Naive B cell (primary cell): Measurements from ENCODE around the gene COBL. TPM values are rescaled to one million over a fixed set of nuclear protein-coding genes. Genes with fewer than 3 reads are reported as not detected.

Source experiments
- ATAC-seq, 2 donors: fragments of 150-1000 bp; cut with Tn5 transposase; 2 replicates each; pipeline ENCODE4 v1.10.0; 2021; ENCODE audit warnings: low read depth in 2 of 2, mild to moderate bottlenecking in 2 of 2, moderate library complexity in 2 of 2
- DNase-seq: peaks from one replicate; pipeline ENCODE4 v3.0.0; 2022
- H3K27ac Mint-ChIP-seq, 6 donors: one replicate each; pipeline ENCODE4 v1.8.0; 2020 to 2022; ENCODE audit warnings: mild to moderate bottlenecking in 6 of 6, mixed read lengths in 6 of 6, moderate library complexity in 5 of 6, inconsistent platforms in 2 of 6
- H3K27me3 Mint-ChIP-seq, 3 donors: one replicate each; pipeline ENCODE4 v1.8.0; 2021 to 2022; ENCODE audit warnings: mixed read lengths in 3 of 3, mild to moderate bottlenecking in 1 of 3
- H3K36me3 Mint-ChIP-seq, 2 donors: one replicate each; pipeline ENCODE4 v1.8.0; 2020 to 2022; ENCODE audit warnings: mixed read lengths in 2 of 2, inconsistent platforms in 1 of 2, mild to moderate bottlenecking in 1 of 2
- H3K4me1 Mint-ChIP-seq, 3 donors: one replicate each; pipeline ENCODE4 v1.8.0; 2020 to 2022; ENCODE audit warnings: mixed read lengths in 3 of 3, inconsistent platforms in 1 of 3, mild to moderate bottlenecking in 1 of 3, moderate library complexity in 1 of 3
- H3K4me3 Mint-ChIP-seq, 8 donors: one replicate each; pipeline ENCODE4 v1.8.0; 2020 to 2022; ENCODE audit warnings: mild to moderate bottlenecking in 8 of 8, mixed read lengths in 8 of 8, moderate library complexity in 8 of 8, inconsistent platforms in 2 of 8
- H3K9me3 Mint-ChIP-seq, 7 donors: one replicate each; pipeline ENCODE4 v1.8.0; 2020 to 2022; ENCODE audit warnings: mixed read lengths in 7 of 7, mild to moderate bottlenecking in 5 of 7, inconsistent platforms in 2 of 7, moderate library complexity in 1 of 7
- polyA plus RNA-seq, 6 donors: library from polyadenylated mRNA; unstranded; fragments of 300-500 nt; fragmentation: Illumina TruSeq; gene quantifications; one replicate each; pipeline ENCODE4 v1.2.3, GENCODE V29; 2021; ENCODE audit warnings: low read depth in 6 of 6

COBL gene
- polyA plus RNA-seq, 6 donors from 2014 or later = not detected

DNA sequence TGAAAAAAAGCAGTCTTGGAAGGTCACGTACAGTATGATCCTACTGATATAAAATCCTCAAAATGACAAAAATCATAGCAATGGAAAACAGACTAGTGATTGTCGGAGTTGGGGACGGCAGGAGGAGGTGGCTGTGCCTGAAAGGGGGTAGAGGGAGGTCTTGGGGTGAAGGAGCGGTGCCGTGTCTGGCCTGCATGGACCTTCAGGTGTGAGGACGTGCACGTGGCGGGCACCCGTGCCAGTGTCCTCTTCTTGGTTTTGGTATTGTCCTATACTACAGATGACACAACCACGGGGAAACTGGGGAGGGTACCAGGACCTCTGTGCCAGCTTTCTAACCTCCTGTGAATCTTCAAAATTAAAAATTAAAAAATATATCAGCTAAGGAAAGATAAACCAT is 73.0 kb downstream of the COBL start:
- Mint-ChIP-seq H3K27ac (no peak overlapping the region), H3K27me3 (no peaks in the 10 kb centered on the region), H3K4me3 (no peak overlapping the region), H3K9me3 (no peaks in the 10 kb centered on the region), H3K36me3 (no peaks in the 10 kb centered on the region), H3K4me1 (no peaks in the 10 kb centered on the region)
- ATAC-seq (no peak), DNase-seq (no peak)

DNA sequence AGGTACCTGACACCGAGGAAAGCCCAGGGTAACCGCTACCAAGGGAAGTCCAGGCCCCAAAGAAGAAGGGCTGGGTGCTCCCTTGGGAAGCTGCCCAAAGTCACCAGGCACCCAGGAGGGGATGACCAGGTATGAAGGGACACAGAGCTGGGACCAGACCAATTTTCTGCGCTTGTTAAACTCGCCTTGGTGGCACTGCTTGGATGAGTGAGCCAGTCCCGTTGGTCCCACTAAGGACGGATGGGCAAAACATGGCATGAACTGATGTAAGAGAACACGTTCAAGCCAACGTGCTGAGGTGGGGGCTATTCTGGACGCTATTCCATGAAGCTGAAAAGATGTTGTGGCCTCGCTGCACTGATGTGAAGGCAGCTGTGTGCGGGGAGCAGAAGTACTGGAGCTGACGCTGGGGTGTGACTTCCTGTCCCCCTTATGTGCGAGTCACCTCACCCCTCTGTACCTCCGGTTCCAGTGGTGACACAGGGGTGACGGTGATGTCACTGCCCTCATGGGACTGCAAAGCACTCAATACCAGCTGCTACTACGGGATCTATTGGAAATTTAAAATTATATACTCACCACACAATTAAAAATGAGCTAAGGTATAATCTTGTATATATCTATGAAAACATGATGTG is 73.6 kb downstream of the COBL start:
- Mint-ChIP-seq H3K9me3 (no peaks in the 10 kb centered on the region), H3K36me3 (no peaks in the 10 kb centered on the region), H3K4me1 (no peaks in the 10 kb centered on the region), H3K27me3 (no peaks in the 10 kb centered on the region), H3K27ac (no peak overlapping the region), H3K4me3 (no peak overlapping the region)
- DNase-seq (no peak), ATAC-seq (no peak)

DNA sequence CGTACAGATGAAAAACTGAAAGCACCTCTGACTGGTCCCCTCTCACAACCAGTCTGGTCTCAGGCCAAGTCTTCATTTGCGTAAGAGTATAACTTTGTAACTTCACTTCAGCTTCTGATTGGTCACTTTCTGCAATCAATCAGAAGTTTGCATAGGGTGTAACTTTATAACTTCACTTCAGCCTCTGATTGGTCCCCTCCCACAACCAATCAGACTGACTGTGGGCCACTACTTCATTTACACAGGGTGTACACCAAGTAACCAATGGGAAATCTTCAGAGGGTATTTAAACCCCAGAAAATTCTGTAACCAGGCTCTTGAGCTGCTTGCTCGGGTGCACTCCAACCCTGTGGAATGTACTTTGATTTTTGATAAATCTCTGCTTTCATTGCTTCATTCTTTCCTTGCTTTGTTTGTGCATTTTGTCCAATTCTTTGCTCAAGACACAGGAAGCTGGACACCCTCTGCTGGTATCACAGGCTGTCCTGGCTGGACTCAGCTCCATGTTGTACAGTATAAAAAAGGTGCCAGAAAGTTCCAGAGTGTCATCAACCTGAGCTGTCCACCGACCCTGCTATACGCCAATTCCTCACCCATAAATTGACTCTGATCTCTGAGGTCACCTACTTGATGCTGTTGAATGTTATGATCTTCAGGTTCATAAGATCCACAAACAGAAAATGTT is 74.5 kb downstream of the COBL start:
- DNase-seq (no peak), ATAC-seq (no peak)
- H3K4me1 Mint-ChIP-seq = no peaks in the 10 kb centered on the region
- no peak overlapping the region for H3K27ac Mint-ChIP-seq
- H3K27me3 Mint-ChIP-seq = no peaks in the 10 kb centered on the region
- no peaks in the 10 kb centered on the region for H3K9me3 Mint-ChIP-seq
- no peak overlapping the region for H3K4me3 Mint-ChIP-seq
- no peaks in the 10 kb centered on the region for H3K36me3 Mint-ChIP-seq

DNA sequence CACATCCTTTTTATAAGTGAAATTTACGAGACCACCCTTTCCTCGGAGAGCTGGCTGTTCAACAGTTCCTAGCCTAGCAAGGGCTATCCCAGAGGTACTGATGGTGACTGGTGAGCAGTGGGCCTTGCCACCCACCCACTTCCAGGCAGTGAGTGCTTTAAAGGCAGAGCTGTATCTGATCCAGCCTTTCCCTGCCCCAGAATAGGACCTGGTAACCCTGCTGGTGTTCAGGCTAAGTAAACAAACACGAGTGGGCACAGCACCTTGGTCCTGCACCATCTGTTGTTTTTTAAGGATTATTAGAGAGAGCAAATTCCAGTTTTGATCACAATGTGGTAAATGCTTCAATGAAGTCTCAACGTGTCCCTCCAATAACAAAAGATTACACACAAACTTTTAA is 75.7 kb downstream of the COBL start:
- DNase-seq = no peak
- Mint-ChIP-seq H3K4me1 (no peaks in the 10 kb centered on the region), H3K9me3 (no peaks in the 10 kb centered on the region), H3K27me3 (no peaks in the 10 kb centered on the region), H3K4me3 (no peak overlapping the region), H3K36me3 (no peaks in the 10 kb centered on the region), H3K27ac (no peak overlapping the region)
- no peak for ATAC-seq

DNA sequence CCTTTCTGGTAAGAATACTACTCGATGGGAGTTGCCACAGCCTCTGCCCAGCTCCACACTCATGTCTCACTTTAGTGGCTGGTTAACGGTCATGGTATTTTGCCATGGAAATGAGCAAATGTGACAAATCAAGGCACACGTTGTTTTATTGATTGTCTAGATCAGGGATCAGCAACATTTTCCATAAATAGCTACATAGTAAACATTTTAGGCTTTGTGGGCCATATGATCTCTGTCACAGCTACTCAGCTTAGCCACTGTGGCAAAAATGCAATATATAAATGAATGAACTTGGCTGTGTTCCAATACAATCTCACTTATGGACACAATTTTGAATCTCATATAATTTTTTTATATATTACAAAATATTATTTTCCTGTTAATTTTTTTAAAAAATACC is 76.9 kb downstream of the COBL start:
- no peak for ATAC-seq
- Mint-ChIP-seq H3K4me3 (no peak overlapping the region), H3K27me3 (no peaks in the 10 kb centered on the region), H3K36me3 (no peaks in the 10 kb centered on the region), H3K9me3 (no peaks in the 10 kb centered on the region), H3K4me1 (no peaks in the 10 kb centered on the region), H3K27ac (no peak overlapping the region)
- DNase-seq = no peak

DNA sequence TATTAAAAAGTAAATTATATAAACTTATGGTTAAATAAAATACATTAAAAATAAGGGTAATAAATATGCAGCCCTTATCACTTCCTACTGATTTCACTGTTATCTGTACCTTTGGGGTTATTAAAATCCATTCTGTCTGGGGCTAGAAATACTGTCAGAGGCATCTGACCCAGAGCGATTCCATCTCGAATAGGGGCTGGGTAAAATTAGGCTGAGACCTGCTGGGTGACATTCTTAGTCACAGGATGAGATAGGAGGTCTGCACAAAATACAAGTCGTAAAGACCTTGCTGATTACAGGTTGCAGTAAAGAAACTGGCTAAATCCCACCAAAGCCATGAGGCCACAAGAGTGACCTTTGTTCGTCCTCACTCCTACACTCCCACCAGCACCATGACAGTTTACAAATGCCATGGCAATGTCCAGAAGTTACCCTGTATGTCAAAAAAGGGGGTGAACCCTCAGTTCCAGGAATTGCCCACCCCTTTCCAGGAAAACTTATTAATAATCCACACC is 77.6 kb downstream of the COBL start:
- H3K27me3 Mint-ChIP-seq = no peaks in the 10 kb centered on the region
- H3K36me3 Mint-ChIP-seq = no peaks in the 10 kb centered on the region
- no peaks in the 10 kb centered on the region for H3K4me1 Mint-ChIP-seq
- DNase-seq = no peak
- no peak overlapping the region for H3K27ac Mint-ChIP-seq
- no peak for ATAC-seq
- no peak overlapping the region for H3K4me3 Mint-ChIP-seq
- no peaks in the 10 kb centered on the region for H3K9me3 Mint-ChIP-seq

DNA sequence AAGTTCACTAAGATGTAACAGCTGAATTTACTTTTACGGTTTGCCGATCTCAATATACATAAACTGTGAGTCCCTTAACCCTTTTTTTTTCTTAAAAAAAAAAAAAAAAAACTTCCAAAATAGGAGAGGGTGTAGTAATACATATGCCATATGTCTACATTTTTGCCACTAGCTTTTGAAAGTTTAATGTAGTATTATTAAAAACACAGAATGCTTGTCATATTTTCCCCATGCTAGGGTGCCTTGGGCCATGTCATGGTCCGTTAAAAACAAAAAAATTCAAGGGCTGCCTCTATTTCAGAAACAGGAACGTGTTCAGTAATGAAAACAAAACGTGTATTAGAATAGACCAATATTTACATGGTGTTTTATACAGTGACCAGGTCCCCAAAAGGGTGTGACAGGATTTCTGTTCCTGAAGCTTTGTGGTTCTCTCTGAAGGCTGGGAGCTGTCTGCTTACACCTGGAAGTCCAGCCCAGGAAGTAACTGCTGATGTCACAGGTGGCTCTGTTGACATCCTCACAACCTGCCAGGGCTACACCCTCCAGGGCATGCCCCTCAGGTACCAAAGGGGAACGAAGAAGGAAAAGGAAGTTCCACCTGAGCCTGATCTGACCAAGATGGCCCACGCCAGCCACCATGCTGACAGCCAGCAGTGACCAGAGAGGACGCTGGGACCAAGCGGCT is 79.0 kb downstream of the COBL start:
- ATAC-seq (no peak), DNase-seq (no peak)
- Mint-ChIP-seq H3K9me3 (no peaks in the 10 kb centered on the region), H3K27me3 (no peaks in the 10 kb centered on the region), H3K27ac (no peak overlapping the region), H3K4me3 (no peak overlapping the region), H3K36me3 (no peaks in the 10 kb centered on the region), H3K4me1 (no peaks in the 10 kb centered on the region)

DNA sequence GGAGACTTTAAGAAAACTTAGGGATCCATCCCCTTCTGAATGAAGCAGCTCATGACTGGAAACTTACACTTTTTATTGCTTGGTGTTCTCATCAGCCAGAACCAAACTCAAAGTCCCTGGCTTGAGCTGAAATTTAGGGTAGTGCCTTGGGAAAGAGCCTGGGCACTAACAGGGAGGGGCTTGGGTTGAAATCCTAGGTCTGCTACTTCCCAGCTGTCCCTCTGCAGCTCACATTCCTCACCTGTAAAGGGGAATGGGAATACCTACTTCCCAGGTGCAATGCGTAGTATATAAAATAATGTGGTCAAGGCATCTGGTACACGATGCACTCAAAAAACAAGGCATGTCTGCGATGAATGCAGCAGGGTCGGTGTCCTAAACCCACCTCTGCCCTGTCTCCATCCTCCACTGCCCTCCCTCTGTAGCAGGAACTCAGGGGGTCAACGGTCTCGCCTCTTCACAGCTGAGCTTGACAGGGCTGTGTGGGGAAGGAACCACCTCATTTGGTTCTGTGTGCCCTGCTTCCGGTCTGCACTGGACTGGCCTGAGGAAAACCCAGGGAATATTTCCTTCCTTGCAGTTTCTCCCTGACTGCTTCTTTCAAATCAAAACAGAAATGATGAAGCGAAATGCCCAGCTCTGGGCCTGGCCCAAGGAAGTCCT is 80.0 kb downstream of the COBL start:
- Mint-ChIP-seq H3K4me1 (no peaks in the 10 kb centered on the region), H3K4me3 (no peak overlapping the region), H3K9me3 (no peaks in the 10 kb centered on the region), H3K27ac (no peak overlapping the region), H3K27me3 (peaks cover 0 to 3% (median 0%) of the 10 kb centered on the region in 3 donors), H3K36me3 (no peaks in the 10 kb centered on the region)
- no peak for ATAC-seq
- DNase-seq = no peak

DNA sequence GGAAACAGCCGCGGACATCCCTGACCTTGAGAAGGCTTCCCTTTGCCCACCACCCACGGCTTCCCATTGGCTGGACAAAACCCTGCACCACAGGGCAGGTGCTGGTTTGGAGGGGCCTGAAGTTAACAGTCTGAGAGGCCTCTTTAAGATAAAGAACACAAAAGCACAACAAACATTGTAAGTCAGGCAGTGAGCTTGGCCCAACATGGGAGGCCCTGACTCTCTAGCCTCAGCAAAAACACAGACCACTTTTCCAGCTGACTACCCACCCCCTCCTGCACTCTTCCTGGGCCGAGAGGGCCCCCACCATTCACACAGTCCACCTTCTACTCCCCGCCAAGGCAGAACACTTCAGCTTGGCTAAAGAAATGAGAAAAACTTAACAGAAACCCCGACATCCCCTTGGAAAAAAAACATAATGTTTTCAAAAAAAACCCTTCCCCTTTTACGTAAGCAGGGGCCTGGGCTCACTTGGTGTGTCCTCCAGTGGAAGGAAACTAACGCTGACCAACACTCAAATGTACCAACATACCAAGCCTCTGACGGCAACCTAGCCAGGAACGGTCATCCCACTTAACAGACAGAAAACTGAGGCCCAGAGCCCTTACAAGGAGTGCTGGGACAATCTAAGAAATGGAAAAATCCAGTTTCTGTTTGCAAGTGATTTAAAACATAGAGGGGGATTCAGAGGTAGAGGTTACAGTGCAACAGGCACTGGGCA is 80.9 kb downstream of the COBL start:
- no peak for ATAC-seq
- peaks cover under 1 to 5% (median 4%) of the 10 kb centered on the region in 3 donors for H3K27me3 Mint-ChIP-seq
- no peak for DNase-seq
- peaks cover 0 to under 1% (median 0%) of the 10 kb centered on the region in 7 donors for H3K9me3 Mint-ChIP-seq
- H3K36me3 Mint-ChIP-seq = no peaks in the 10 kb centered on the region
- H3K4me1 Mint-ChIP-seq = no peaks in the 10 kb centered on the region
- no peak overlapping the region for H3K27ac Mint-ChIP-seq
- no peak overlapping the region for H3K4me3 Mint-ChIP-seq

DNA sequence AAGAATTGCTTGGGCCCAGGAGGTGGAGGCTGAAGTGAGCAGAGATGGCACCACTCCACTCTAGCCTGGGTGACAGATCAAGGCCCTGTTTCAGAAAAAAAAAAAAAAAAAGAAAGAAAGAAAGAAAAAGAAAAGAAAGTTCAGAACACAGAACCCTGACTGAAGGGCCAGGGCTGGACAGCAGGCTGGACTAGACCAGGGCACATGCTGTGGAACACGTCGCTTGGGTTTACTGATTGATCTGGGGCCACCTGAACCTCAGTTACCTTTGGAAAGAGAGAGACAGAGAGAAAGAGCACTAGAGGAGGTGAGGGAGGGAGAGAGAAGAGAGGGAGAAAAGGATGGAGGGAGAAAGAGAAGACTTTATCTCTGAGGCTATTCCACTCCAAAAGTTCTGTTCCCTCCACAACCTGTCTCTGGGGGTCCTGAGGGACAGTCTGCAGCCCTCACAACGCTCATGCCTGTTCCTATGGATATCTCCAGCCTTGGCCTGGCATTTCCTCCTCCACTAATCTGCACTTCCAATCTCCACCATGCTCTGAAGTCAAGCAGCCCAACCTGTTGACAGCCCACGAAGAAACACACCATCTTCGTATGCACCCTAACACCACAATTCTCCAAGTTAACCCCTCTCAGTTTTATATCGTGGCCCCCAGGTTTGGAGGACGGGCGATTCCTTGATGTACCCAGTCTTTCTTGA is 81.8 kb downstream of the COBL start:
- Mint-ChIP-seq H3K4me3 (no peak overlapping the region), H3K36me3 (no peaks in the 10 kb centered on the region), H3K27ac (peak overlapping the region in 1 of 6 donors; percentile 14), H3K9me3 (peaks cover 0 to 5% (median 0%) of the 10 kb centered on the region in 7 donors), H3K4me1 (no peaks in the 10 kb centered on the region), H3K27me3 (peaks cover 5 to 14% (median 13%) of the 10 kb centered on the region in 3 donors)
- no peak for ATAC-seq
- no peak for DNase-seq

DNA sequence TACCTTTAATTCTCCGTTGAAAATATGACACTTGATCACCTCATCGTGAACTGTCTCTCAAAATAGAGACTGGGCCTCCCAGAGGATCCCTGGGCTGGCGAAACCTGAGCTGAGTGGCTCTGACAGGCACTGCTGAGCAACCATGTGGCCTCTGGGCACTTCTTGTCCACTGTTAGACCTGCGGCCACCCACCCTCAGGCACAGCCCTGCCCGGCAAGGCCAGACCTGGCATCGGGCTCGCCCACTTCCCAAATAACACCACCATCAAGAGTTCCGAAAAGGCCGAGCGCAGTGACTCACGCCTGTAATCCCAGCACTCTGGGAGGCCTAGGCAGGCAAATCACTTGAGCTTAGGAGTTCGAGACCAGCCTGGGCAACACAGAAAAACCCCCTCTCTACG is 82.5 kb downstream of the COBL start:
- DNase-seq = no peak
- no peak overlapping the region for H3K4me3 Mint-ChIP-seq
- peaks cover 5 to 14% (median 13%) of the 10 kb centered on the region in 3 donors for H3K27me3 Mint-ChIP-seq
- peaks cover 0 to 5% (median 0%) of the 10 kb centered on the region in 7 donors for H3K9me3 Mint-ChIP-seq
- no peaks in the 10 kb centered on the region for H3K36me3 Mint-ChIP-seq
- no peak for ATAC-seq
- H3K4me1 Mint-ChIP-seq = no peaks in the 10 kb centered on the region
- H3K27ac Mint-ChIP-seq = no peak overlapping the region

DNA sequence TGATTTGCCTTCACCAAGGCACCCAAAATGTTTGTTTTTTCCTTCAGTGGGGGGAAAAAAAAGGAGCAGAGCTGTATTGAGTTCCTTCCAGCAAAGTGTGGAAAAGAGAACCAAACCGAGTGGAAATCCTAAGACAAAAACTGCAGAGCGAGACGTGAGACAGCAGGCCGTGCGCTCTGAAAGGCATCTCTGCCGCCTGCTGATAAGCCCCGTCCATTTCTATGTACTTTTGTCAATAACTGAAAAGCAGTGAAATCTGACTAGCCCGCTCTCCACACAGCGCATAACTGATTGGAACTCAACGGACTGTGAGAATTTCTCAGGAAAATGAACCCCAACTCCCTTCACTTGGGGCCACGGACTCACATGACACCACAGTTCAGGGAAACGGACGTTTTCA is 83.2 kb downstream of the COBL start:
- Mint-ChIP-seq H3K27me3 (peaks cover 5 to 14% (median 13%) of the 10 kb centered on the region in 3 donors), H3K9me3 (peaks cover 0 to 5% (median 0%) of the 10 kb centered on the region in 7 donors), H3K4me3 (no peak overlapping the region), H3K4me1 (no peaks in the 10 kb centered on the region), H3K27ac (no peak overlapping the region), H3K36me3 (no peaks in the 10 kb centered on the region)
- DNase-seq (no peak), ATAC-seq (no peak)

DNA sequence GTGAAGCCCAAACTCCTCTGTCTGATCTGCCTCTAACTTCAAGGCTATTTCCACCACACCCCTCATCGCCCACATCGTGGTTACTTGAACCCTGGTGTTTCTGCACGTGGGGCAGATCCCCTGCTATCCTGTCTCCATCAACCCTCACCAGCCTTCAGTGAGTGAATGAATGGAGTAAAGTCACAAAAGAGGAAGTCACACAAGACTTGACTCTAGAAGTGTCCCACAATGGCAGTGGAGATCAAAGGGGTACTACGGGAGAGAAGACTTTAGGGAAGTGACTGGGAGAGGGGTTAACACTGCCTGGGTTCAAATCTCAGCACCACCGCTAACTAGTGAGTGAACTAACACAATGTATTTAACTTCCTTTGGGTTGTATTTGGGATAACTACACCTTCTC is 85.9 kb downstream of the COBL start:
- H3K36me3 Mint-ChIP-seq = no peaks in the 10 kb centered on the region
- H3K4me3 Mint-ChIP-seq = no peak overlapping the region
- DNase-seq (no peak), ATAC-seq (no peak)
- H3K4me1 Mint-ChIP-seq = no peaks in the 10 kb centered on the region
- H3K9me3 Mint-ChIP-seq = peaks cover 0 to 5% (median 0%) of the 10 kb centered on the region in 7 donors
- H3K27me3 Mint-ChIP-seq = peaks cover 5 to 14% (median 13%) of the 10 kb centered on the region in 3 donors
- no peak overlapping the region for H3K27ac Mint-ChIP-seq
